CD4-positive, alpha-beta T cell treated with Interleukin-12 subunit alpha and Interleukin-12 subunit beta, for 1 hour (primary cell): ENCODE results near the gene PDE3A.

Source experiments
- DNase-seq: peaks from one replicate; pipeline ENCODE4 v3.0.0-alpha.2; 2020

Gene PDE3A

DNA sequence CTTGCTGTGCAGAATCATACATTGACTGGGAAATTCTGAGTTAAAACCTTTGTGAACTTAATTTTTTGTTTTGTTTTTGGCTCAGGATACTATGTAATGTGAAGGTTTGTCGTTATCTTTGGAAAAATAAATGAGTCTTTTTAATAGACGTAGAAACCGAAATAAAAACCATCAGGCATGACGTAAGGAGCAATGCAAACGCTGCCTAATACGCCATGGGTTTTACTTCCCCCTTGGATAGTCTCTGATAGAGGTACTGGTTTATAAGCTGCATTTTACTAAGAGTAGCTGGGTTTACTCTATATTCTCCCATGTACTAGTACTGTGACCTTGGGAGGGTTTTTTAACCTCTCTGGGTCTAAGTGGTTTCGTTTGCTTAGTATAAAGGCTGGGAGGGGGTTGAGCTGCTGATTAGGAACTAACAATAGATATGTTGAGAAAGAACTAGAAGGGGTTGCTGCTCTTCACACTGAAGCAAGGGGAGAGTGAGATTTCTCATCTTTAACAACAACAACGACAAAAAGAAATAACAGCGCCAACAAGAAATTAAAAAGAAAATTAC, 260.0 kb downstream of the PDE3A start:
- no peak for DNase-seq

DNA sequence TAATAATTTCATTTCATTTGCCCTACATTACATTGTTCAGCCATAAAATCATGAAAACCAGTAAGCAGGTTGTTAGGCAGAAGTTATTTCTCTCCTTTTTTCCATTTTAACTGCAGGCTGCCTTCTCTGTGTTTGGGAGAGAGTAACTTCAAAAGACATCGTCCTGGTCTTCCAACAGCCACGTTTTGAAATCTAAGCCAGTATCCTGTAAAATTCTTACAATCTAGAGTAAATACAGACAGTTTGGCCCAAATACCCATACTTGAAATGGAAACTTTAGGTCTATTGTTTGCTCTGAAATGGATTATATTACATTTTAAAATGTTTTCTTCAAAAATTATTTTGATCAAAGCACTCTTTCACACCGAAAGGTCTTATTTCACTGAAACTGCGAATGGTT, 260.7 kb downstream of the PDE3A start:
- no peak for DNase-seq

DNA sequence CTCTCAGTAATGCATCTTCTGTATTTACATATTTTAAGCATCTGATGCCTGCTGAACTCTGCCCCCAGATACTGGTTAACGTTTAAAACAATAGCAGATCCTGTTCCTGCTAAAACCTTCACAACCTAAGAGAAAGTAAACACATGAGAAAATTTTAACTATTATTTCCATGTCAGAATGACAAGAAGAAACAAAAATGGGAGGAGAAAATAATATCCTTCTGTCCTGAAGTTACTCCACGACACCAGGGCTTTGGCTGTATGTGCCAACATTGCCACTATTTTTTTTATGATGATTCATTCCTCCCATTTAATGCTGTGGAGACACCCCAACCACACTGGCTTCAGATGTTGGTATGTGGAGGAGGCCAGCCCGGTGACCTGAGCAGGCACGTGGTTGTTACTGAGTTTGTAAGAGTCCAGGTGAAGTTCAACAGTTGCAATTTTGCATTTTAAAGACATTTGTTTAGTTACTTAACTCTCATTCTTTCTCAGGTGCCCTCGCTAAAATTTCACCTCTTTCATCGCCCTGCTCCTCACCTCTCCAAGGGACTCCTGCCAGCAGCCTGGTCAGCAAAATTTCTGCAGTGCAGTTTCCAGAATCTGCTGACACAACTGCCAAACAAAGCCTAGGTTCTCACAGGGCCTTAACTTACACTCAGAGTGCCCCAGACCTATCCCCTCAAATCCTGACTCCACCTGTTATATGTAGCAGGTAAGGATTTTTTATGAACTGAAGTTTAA, 261.2 kb downstream of the PDE3A start:
- DNase-seq, result no peak

DNA sequence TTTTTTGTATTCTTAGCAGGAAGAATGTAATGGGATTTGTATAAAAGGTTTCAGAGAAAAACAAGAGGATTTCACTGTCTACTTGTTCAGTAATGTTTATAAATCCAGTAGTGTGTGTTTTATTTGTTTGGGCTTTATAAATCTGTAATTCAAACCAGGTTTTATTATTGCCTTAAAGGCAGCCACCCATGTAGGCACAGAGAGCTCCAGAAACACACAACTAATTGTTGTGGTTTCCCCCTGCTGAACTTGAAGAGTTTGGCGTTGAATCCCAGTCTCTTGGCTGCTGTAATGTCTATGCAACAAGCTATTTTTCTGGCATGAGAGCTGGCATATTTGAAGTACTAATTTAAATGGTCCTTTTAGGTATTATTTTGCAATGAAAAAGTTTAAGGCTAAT, 263.4 kb downstream of the PDE3A start:
- DNase-seq, result no peak

GRCh38 chr12:20641106-20641505, 272.8 kb downstream of the PDE3A start:
- no peak for DNase-seq

- no peak for DNase-seq
These were observed 275.5 kb downstream of the PDE3A start for GRCh38 chr12:20643822-20644221.

DNA sequence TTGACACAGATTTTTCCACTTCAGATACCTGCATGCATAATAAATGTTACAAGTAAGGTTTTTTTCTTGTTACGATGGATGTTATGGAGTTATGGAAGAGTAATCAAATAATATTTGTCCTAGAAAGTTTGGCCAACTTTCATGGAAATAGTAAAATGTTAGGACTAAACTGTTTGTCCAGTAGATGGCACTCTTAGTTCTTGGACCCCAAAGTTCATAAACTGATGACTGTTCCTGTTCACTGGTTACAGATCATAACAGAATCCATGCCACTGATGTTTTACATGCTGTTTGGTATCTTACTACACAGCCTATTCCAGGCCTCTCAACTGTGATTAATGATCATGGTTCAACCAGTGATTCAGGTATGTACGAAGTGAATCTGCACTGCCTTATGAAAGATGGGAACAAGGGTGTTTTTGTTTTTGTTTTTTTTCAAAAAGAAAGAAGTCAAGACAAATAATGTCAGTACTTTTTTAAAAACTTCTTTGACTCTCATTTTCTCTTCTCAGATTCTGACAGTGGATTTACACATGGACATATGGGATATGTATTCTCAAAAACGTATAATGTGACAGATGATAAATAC, 278.0 kb downstream of the PDE3A start:
- DNase-seq, result no peak

DNA sequence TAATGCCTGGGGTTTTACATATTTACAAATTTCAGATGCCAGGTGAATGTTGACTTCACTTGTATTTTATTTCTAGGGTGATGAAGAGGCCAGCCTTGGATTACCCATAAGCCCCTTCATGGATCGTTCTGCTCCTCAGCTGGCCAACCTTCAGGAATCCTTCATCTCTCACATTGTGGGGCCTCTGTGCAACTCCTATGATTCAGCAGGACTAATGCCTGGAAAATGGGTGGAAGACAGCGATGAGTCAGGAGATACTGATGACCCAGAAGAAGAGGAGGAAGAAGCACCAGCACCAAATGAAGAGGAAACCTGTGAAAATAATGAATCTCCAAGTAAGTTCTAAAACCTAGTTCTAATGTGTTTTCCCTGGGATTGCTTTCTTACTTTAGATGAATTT, 285.5 kb downstream of the PDE3A start:
- DNase-seq, result no peak

GRCh38 chr12:20656600-20656999, 288.3 kb downstream of the PDE3A start:
- no peak for DNase-seq

GRCh38 chr12:20657496-20657895, 289.2 kb downstream of the PDE3A start:
- no peak for DNase-seq

DNA sequence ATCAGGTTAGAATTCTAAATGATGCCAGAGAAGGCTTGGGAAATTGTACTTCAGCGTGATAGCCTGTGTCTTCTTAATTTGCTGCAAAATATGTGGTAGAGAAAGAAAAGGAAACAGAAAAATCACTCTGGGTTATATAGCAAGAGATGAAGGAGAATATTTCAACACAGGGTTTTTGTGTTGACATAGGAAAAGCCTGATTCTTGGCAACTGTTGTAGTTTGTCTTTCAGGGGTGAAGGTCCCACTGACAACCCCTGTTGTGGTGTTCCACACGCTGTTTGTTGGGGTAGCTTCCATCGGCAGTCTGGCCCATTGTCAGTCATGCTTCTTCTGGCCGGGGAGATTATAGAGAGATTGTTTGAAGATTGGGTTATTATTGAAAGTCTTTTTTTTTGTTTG, 313.0 kb downstream of the PDE3A start:
- DNase-seq, result no peak

- no peak for DNase-seq
These were observed 326.9 kb downstream of the PDE3A start, which contains the start of gene SLCO1C1 for GRCh38 chr12:20695232-20695631. Gene SLCO1C1, plus strand, starts transcription at chr12:20695332. Its CDS starts 4,245 bp downstream, at chr12:20699577.

- DNase-seq, result no peak
These were observed 328.0 kb downstream of the PDE3A start for GRCh38 chr12:20696181-20696905.

DNA sequence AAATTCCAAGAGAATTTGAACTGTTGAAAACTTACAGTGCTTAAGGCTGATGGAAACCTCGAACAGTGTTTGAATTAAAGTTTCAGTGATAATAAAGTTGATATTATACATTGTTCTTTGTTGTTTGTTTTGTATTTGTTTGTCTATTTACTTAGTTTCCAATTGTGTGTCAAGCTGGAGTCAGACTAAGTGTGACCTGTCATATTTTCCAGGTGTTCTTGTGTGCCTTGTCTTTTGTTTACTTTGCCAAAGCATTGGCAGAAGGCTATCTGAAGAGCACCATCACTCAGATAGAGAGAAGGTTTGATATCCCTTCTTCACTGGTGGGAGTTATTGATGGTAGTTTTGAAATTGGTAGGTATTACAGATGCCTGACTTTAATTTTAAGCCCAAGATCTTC, 332.8 kb downstream of the PDE3A start:
- DNase-seq, result no peak

GRCh38 chr12:20704860-20705259, 336.5 kb downstream of the PDE3A start:
- DNase-seq, result no peak

GRCh38 chr12:20711846-20712245, 343.5 kb downstream of the PDE3A start:
- DNase-seq, result no peak

DNA sequence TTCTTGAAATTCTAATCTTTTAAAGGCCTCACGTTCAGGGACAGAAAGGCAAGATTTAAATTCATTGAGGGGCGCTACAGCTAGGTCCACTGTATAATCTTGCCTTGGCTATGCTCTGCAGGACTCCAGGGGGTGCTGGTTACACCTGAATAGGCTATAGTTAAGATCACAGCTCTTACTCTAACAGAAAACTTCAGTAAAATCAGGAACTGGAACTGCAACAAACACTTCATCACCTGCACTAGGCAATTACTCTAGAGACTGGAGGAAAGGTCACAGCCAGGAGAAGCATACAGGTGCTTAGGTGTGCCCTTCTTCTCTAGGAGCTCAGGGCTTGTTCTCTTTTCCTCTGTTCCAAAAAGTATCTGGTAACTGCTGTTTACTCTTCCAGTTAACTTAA, 347.7 kb downstream of the PDE3A start:
- DNase-seq, result no peak

DNA sequence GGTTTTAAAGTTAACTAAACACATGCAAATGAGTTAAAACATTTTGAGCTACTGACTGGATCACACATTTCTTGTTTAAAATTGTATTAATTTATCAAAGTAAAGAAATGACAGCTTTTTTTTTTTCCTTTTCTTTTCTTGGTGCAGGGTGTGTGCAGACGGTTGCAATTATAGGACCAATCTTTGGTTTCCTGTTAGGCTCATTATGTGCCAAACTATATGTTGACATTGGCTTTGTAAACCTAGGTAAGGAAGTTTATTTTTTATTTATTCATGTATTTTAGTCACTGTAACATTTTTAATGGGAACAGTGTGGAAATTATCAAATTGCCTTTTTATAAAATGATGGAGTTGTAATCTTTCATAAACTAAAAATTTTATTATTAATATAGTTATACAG, 348.6 kb downstream of the PDE3A start:
- no peak for DNase-seq

- DNase-seq, result no peak
These were observed 350.0 kb downstream of the PDE3A start for GRCh38 chr12:20718294-20718693.

DNA sequence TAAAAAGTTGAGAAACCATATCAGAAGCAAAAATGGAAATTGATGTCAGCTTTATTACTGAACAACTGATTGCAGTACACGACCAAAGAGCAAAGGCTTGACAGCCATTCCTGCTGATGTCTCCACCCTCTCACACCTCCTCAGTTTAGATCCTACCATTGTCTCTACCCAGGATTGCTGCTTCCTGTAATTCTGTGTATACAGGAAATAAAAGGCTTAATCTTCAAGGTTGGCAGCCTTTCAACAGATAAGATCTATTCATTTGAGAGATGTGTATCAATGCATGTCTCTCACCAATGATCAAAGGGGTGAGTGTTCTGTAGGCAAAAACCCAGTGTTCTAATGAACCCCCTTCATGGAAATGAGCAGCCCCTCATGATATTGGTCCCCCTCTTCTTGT, 353.8 kb downstream of the PDE3A start:
- DNase-seq, result no peak

- DNase-seq, result no peak
These were observed 362.9 kb downstream of the PDE3A start for GRCh38 chr12:20731274-20731673.
